ENCODE measurements around the gene C5orf47.

The C5orf47 gene

GRCh38 chr5:174022384-174023095 lies 33.6 kb downstream of the C5orf47 start:
- DNase-seq (ENCODE audit: low read depth) = no peak
- no peak overlapping the region for H3K4me3 ChIP-seq (ENCODE audit: low read depth, low read length)
- TF ChIP-seq CTCF (IDR thresholded peaks at IDR 0.05; ENCODE audit: control insufficient read depth, extremely low read depth, insufficient read depth) = no peak

GRCh38 chr5:174030286-174030685 lies 41.3 kb downstream of the C5orf47 start:
- TF ChIP-seq CTCF (IDR thresholded peaks at IDR 0.05; ENCODE audit: control insufficient read depth, extremely low read depth, insufficient read depth) = no peak
- no peak for DNase-seq (ENCODE audit: low read depth)
- H3K4me3 ChIP-seq (ENCODE audit: low read depth, low read length) = no peak overlapping the region

- no peak for TF ChIP-seq CTCF (IDR thresholded peaks at IDR 0.05; ENCODE audit: control insufficient read depth, extremely low read depth, insufficient read depth)
- no peak for DNase-seq (ENCODE audit: low read depth)
- no peak overlapping the region for H3K4me3 ChIP-seq (ENCODE audit: low read depth, low read length)
Measured at GRCh38 chr5:174044466-174045254, 55.7 kb downstream of the C5orf47 start.

- no peak within 1 kb of the TSS for H3K4me3 ChIP-seq (ENCODE audit: low read depth, low read length)
- TF ChIP-seq CTCF (IDR thresholded peaks at IDR 0.05; ENCODE audit: control insufficient read depth, extremely low read depth, insufficient read depth) = peak; percentile 98
- peak; percentile 92 for DNase-seq (ENCODE audit: low read depth)
Measured at GRCh38 chr5:174045470-174046025, 56.6 kb downstream of the C5orf47 start, which contains the start of gene NSG2. TSS of gene NSG2 (plus strand) at chr5:174045706. CDS start at chr5:174046756, 1,050 bp downstream.

- H3K4me3 ChIP-seq (ENCODE audit: low read depth, low read length) = no peak overlapping the region
- no peak for DNase-seq (ENCODE audit: low read depth)
- no peak for TF ChIP-seq CTCF (IDR thresholded peaks at IDR 0.05; ENCODE audit: control insufficient read depth, extremely low read depth, insufficient read depth)
Measured at GRCh38 chr5:174046558-174046957, 57.6 kb downstream of the C5orf47 start.

- TF ChIP-seq CTCF (IDR thresholded peaks at IDR 0.05; ENCODE audit: control insufficient read depth, extremely low read depth, insufficient read depth) = no peak
- H3K4me3 ChIP-seq (ENCODE audit: low read depth, low read length) = no peak overlapping the region
- no peak for DNase-seq (ENCODE audit: low read depth)
Measured at GRCh38 chr5:174047472-174048099, 58.6 kb downstream of the C5orf47 start.
